Left cardiac atrium (tissue), 4 donors: ENCODE results near the gene PA2G4. TPM values are rescaled to one million over a fixed set of nuclear protein-coding genes. Genes with fewer than 3 reads are reported as not detected.

Experiments used
- ATAC-seq, 2 donors: fragments of 200-7000 bp; cut with Tn5 transposase; one replicate each; pipeline ENCODE4 v1.9.1; 2020; ENCODE audit warnings: mild to moderate bottlenecking in 2 of 2, moderate library complexity in 2 of 2
- DNase-seq: peaks from one replicate; pipeline ENCODE4 v3.0.0-alpha.2; 2020
- intact Hi-C, 2 donors: fragments of 100-400 bp; cut with DNase I; formaldehyde crosslinking; loops; one replicate each; pipeline versions ENCODE4 v1.14.1 to v1.15.1; 2022 to 2023
- total RNA-seq, 2 donors: library from RNA; stranded (reverse); fragmentation: NEBNext Ultra II Directional; extraction: Animal tissue kit (Norgen Biotek cat#: 25700); gene quantifications; one replicate each; pipeline ENCODE4 v1.2.1, GENCODE V29; 2021
- donor health status: DM: no; HTN: yes; CAD: no.
- donor health status: DM: no; HTN: yes; CAD: no; lungs with severe emphysema.
- donor health status: DM: yes; HTN: yes; CAD: no.
- donor health status: Dilated cardiomyopathy.

The PA2G4 gene
- total RNA-seq, 2 donors from 2014 or later: 60.4 to 83.9 TPM

DNA sequence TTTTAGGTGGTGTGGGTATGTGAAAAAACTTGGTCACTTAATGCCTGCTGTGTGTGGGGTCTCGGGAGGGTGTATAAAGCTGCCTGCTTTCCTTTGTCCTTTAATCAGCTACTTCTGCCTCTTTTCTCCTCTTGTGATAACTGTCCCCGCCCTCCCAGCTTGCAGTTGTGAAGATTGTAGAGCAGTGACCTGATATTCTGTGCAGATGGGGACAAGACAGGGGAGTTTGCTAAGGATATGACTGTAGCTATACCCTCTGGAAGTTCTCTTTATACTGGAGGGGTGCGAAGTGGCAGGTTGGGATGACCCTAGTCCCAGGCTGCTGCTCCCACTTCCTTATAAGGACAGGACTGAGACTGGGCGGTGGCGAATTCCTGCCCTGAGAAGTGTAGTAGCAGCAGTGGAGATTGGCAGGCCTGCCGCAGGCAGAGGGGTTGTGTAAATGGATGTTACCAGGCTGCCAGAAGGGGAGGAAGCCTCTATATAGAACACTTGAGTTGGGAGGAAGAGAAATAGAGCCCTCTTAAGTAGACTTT lies 54.6 kb downstream of the PA2G4 start:
- intact Hi-C loops: loop anchor here in 1 of 2 donors (2.0 to 5.0 kb wide), 3 partner anchors 30 to 42 kb away; partner anchors contain the start of genes ESYT1, RPL41, SMARCC2 and ZC3H10
- DNase-seq (peak; percentile 90), ATAC-seq (peak; percentile 70 to 72)

DNA sequence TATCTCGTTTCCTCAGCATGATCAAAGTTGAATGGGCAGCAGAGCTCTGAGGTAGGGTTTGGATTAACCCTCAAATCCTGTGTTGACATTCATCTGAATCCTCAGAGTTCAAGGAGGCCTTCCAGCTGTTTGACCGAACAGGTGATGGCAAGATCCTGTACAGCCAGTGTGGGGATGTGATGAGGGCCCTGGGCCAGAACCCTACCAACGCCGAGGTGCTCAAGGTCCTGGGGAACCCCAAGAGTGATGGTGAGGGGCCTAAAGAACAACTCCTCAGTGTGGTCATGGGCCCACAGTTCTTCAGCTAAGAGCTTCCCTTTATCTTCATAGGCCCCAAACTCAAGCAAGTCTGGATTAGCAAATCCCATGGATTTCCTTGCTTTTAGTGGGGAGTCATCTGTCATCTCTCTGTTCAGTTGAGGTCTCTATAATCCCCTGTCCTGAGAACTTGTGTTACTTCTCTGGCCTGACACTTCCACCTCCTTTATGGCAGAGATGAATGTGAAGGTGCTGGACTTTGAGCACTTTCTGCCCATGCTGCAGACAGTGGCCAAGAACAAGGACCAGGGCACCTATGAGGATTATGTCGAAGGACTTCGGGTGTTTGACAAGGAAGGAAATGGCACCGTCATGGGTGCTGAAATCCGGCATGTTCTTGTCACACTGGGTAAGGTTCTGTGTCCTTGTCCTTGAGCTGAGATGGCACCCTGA lies 55.3 kb downstream of the PA2G4 start:
- ATAC-seq (no peak), DNase-seq (no peak)
- intact Hi-C loops: loop anchor here in 1 of 2 donors (2.0 to 5.0 kb wide), 3 partner anchors 29 to 42 kb away; partner anchors contain the start of genes ESYT1, RPL41, SMARCC2 and ZC3H10

DNA sequence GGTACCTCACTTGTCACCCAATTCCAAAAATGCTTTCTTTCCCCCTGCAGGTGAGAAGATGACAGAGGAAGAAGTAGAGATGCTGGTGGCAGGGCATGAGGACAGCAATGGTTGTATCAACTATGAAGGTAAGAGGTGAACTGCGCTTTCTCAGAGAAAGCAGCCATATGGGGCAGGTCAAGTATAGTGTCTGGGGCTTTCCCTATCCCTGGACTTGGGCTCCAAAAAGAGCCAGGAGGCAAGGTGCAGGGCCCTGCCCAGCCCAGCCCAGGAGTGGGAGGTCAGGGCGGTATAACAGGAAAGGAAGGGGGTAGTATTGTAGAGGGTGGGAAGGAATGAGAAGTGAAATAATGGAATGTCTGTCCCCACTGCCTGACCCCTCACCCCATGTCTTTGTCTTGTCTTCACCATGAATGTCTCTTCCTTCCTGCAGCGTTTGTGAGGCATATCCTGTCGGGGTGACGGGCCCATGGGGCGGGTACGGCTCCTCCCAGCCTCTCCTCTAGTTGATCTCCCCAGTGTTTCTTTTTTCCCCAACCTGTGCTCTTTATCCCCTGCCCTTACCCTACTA lies 55.9 kb downstream of the PA2G4 start:
- intact Hi-C loops: no loop called here
- no peak for ATAC-seq
- no peak for DNase-seq

DNA sequence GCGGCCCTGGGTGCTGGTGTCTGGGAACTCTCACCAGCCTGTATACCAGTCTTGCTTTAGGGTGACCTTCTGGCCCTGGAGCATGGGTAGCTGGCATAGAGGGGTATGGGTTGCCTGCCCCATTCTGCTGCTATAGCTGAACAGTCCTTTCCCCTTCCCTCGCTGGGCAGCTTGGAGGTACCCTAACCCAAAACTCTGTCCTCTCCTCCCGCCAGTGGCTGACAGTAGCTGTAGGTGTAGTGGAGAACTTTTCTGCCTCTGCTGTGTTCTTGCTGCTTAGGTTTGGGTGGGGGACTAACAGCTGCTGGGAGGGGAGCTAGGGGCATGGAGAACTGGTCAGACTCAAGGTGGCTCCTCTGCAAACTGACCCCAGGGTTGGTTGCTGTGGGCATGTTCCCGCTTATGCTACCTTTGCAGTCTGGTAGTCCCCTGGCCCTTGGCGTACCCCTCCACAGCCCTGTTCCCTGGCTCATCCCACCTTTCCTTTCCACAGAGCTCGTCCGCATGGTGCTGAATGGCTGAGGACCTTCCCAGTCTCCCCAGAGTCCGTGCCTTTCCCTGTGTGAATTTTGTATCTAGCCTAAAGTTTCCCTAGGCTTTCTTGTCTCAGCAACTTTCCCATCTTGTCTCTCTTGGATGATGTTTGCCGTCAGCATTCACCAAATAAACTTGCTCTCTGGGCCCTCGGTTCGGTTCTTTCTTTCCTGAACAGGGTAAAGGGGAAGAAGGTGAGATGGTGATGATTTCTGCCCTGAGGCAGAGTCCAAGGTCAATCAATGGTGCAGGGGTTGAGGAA lies 56.7 kb downstream of the PA2G4 start:
- intact Hi-C loops: no loop called here
- no peak for ATAC-seq
- DNase-seq: no peak

DNA sequence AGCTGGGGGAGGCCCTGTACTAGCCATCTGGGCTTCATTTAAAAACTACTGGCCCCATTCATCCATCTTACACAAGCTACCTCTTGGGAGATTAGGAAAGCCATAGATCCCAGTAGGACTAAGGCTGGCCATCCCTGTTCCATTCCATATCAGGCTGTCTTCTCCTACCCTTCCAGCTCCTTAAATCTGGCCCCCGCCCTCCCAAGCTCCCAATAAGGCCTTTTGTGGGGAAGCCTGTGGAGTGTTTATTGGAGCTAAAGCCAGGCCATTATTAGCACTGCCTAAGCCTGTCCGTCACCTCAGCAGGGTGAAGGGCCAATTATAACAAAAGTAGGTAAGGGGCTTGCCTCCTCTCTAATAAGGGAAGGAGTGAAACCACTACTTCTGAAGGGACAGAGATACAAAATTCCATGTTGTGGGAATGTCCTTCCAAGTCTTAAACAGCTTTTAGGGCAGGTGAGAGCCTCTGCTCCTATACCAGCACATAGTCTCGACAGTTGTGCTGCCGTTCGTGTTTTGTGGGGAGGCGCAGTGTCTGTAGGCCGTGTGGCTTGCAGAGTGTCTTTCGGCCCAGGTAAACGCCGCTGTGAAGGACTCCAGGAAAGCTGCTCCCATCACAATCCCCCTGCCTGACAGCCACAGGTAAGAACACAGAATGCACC lies 57.5 kb downstream of the PA2G4 start:
- no peak for DNase-seq
- intact Hi-C loops: no loop called here
- ATAC-seq: no peak

DNA sequence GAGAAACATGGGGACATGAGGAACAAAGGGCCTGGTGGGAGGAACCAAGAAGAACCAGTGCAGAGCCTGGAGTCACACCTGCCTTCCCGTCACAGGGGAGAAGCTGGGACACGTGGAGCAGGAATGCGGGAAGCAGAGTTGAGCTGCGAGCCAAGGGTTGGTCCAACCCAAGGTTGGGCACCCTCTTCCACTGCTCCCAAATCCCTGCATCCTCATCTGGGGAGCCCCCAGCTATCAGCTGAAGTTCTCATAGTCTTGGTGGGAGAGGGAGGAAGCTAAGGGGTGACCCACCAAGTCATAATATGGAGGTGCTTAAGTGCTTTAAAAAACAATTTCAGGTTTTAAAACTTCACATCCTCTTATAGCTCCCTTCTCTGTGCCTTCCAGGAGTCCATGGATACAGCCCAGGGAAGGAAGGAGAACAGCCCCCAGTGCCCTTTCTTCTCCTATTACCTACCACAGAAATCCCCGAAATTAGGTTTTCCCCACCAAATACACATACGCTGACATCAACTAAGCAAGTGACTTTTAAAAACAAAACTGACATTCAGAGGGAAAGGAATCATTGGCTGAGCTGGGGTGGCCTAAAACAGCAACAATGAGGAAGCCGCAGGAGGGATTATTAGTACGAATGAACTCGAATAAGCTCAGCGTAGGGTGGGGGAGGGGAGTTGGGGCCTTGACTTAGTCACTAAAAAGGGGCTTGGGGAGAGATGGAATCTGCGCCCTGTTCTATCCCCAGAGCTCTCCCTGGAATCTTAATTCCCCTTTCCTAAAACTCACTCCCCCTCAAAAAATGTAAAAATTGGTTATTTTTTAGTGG lies 58.3 kb downstream of the PA2G4 start:
- intact Hi-C loops: no loop called here
- no peak for DNase-seq
- ATAC-seq: no peak

Other genes with a start within 250 kb of the PA2G4 start
- gene PYM1, start 176.7 kb upstream of the PA2G4 start, total RNA-seq: 10 to 100 TPM; 16.0 to 21.2 TPM
- 10 to 100 TPM; 17.3 to 19.8 TPM for gene DGKA, start 173.4 kb upstream of the PA2G4 start, total RNA-seq
- under 1 TPM; 0.65 to 0.81 TPM for gene PMEL, start 138.5 kb upstream of the PA2G4 start, total RNA-seq
- 10 to 100 TPM; 14.1 to 18.2 TPM for gene CDK2, start 137.7 kb upstream of the PA2G4 start, total RNA-seq
- gene RAB5B, start 130.5 kb upstream of the PA2G4 start, total RNA-seq: 100 to 1,000 TPM; 105 to 114 TPM
- 10 to 100 TPM; 20.3 to 29.8 TPM for gene SUOX, start 107.3 kb upstream of the PA2G4 start, total RNA-seq
- 1 to 10 TPM; 6.2 to 6.7 TPM for gene IKZF4, start 83.5 kb upstream of the PA2G4 start, total RNA-seq
- gene RPS26, start 62.6 kb upstream of the PA2G4 start, total RNA-seq: 10 to 100 TPM; 28.5 to 47.1 TPM
- gene ERBB3, start 24.4 kb upstream of the PA2G4 start, total RNA-seq: 1 to 10 TPM; 5.2 TPM
- 1,000 to 10,000 TPM; 2,192 to 2,337 TPM for gene RPL41, start 12.1 kb downstream of the PA2G4 start, total RNA-seq
- 1 to 10 TPM; 6.6 to 7.6 TPM for gene ZC3H10, start 13.7 kb downstream of the PA2G4 start, total RNA-seq
- 10 to 100 TPM; 54.1 to 63.9 TPM for gene ESYT1, start 23.7 kb downstream of the PA2G4 start, total RNA-seq
- gene MYL6B, start 48.0 kb downstream of the PA2G4 start, total RNA-seq: 10 to 100 TPM; 40.5 to 42.5 TPM
- 1,000 to 10,000 TPM; 1,071 to 1,319 TPM for gene MYL6, start 53.8 kb downstream of the PA2G4 start, total RNA-seq
- gene SMARCC2, start 84.9 kb downstream of the PA2G4 start, total RNA-seq: 10 to 100 TPM; 65.2 to 68.5 TPM
- gene RNF41, start 117.4 kb downstream of the PA2G4 start, total RNA-seq: 10 to 100 TPM; 42.8 to 49.4 TPM
- gene NABP2, start 119.8 kb downstream of the PA2G4 start, total RNA-seq: 10 to 100 TPM; 19.4 to 21.7 TPM
- gene SLC39A5, start 125.5 kb downstream of the PA2G4 start, total RNA-seq: not detected
- 10 to 100 TPM; 20.3 to 24.1 TPM for gene ANKRD52, start 153.8 kb downstream of the PA2G4 start, total RNA-seq
- 10 to 100 TPM; 76.2 to 98.3 TPM for gene COQ10A, start 162.4 kb downstream of the PA2G4 start, total RNA-seq
- 100 to 1,000 TPM; 526 to 581 TPM for gene CS, start 195.8 kb downstream of the PA2G4 start, total RNA-seq
- gene CNPY2, start 211.4 kb downstream of the PA2G4 start, total RNA-seq: 10 to 100 TPM; 54.1 to 60.7 TPM
- 10 to 100 TPM; 38.5 to 39.4 TPM for gene PAN2, start 229.4 kb downstream of the PA2G4 start, total RNA-seq
- gene IL23A, start 234.3 kb downstream of the PA2G4 start, total RNA-seq: not detected